Tibial artery (tissue), 4 donors: Measurements from ENCODE around the gene FARP1.

Source experiments
- DNase-seq, 2 donors: peaks; one replicate each; pipeline ENCODE4 v3.0.0-alpha.2; 2019
- H3K27ac ChIP-seq, 2 donors: fragments of 200-600 bp; sonication (generic) in 1 of 2; 1 replicate in 1 of 2; 2 replicates in 1 of 2; pipeline ENCODE4 v1.5.1; 2018 to 2019; ENCODE audit warnings: mild to moderate bottlenecking in 1 of 2
- H3K27me3 ChIP-seq, 2 donors: fragments of 200-600 bp; sonication (generic) in 1 of 2; one replicate each; pipeline versions ENCODE4 v1.5.1 to v1.6.0; 2016 to 2019
- H3K36me3 ChIP-seq, 3 donors: fragments of 200-600 bp; sonication (generic) in 2 of 3; one replicate each; pipeline ENCODE4 v1.5.1; 2016 to 2019; ENCODE audit warnings: mild to moderate bottlenecking in 2 of 3
- H3K4me1 ChIP-seq, 4 donors: fragments of 200-600 bp; sonication (generic) in 2 of 4; 1 replicate in 3 of 4; 2 replicates in 1 of 4; pipeline ENCODE4 v1.5.1; 2016 to 2019
- H3K4me3 ChIP-seq, 2 donors: fragments of 200-600 bp; sonication (generic) in 1 of 2; 1 replicate in 1 of 2; 2 replicates in 1 of 2; pipeline ENCODE4 v1.5.1; 2018 to 2019; ENCODE audit warnings: mild to moderate bottlenecking in 2 of 2
- H3K9me3 ChIP-seq, 3 donors: fragments of 200-600 bp; sonication (generic) in 1 of 3; one replicate each; pipeline ENCODE4 v1.5.1; 2016 to 2019
- intact Hi-C: fragments of 100-400 bp; cut with DNase I; formaldehyde crosslinking; loops from one replicate; pipeline ENCODE4 v1.15.0; 2023; ENCODE audit warnings: low total_unique reads
- TF ChIP-seq, protein P1 (sequence below), 2 experiments: fragments of 200-600 bp in 1 of 2; fragments of 450-650 bp in 1 of 2; IDR thresholded peaks; one replicate each; pipeline ENCODE4 v1.5.1; 2017 to 2019; ENCODE audit warnings: antibody characterized with exemption in 2 of 2, mild to moderate bottlenecking in 1 of 2, moderate library complexity in 1 of 2

Gene FARP1

DNA sequence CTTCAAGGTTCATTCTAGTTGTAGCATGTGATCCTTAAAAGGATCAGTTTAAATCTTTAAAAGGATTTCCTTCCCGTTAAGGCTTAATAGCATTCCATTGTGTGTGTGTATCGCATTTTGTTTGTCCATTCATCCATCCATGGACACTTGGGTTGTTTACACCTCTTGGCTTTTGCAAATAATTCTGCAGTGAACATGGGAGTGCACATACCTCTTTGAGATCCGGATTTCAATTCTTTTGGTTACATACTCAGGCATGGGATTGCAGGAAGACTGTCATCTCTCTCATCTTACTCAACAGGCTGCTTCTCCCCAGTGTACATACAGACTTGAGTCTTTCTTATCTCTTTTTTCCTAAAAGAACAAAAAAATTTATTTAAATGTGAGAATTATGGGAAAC is 32.9 kb downstream of the FARP1 start:
- Histone ChIP-seq H3K27me3 (no peaks in the 10 kb centered on the region), H3K4me1 (peaks cover 0 to 47% (median 40%) of the 10 kb centered on the region in 4 donors), H3K27ac (peak overlapping the region in 1 of 2 donors; percentile 70), H3K4me3 (no peak overlapping the region), H3K9me3 (no peaks in the 10 kb centered on the region), H3K36me3 (peaks cover 0 to 12% (median 6%) of the 10 kb centered on the region in 3 donors)
- TF ChIP-seq, protein P1, sequence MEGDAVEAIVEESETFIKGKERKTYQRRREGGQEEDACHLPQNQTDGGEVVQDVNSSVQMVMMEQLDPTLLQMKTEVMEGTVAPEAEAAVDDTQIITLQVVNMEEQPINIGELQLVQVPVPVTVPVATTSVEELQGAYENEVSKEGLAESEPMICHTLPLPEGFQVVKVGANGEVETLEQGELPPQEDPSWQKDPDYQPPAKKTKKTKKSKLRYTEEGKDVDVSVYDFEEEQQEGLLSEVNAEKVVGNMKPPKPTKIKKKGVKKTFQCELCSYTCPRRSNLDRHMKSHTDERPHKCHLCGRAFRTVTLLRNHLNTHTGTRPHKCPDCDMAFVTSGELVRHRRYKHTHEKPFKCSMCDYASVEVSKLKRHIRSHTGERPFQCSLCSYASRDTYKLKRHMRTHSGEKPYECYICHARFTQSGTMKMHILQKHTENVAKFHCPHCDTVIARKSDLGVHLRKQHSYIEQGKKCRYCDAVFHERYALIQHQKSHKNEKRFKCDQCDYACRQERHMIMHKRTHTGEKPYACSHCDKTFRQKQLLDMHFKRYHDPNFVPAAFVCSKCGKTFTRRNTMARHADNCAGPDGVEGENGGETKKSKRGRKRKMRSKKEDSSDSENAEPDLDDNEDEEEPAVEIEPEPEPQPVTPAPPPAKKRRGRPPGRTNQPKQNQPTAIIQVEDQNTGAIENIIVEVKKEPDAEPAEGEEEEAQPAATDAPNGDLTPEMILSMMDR (IDR thresholded peaks at IDR 0.05) = no peak
- DNase-seq = no peak
- intact Hi-C loops = no loop called here

DNA sequence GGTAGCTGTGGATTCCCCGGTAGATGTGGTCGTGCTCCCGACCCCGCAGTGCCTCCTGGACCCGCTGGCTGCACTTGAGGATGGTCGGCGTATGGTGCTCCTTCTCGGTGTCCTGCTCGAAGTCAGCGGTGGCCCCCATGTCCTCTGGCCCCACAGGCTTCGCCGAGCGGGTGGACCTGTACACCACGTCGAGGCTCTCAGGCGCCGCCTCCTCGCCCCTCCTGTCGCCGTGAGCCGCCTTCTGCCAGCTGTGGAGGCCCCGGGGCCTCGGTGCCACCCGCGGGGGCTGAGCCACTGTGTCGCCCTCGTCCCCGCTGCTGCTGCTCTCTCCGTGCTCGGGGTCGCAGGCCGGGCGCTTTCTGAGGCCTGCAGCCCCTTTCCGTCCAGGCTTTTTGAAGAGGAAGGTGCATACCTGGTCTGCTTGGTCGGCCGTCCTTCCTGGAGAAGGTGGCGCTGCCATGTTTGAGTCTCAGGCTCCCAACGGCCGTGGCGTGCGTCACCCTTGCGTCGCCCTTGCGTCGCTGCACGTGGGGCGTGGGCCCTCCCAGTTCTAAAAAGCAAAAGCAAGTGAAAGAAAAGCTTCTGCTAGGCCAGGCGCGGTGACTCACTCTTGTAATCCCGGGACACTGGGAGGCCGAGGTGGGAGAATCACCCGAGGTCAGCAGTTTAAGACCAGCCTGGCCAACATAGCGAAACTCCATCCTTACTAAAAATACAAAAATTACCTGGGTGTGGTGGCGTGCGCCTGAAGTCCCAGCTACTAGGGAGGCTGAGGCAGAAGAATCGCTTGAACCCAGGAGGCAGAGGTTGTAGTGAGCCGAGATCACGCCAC is 34.1 kb downstream of the FARP1 start, which contains the start of gene RNF113B:
Gene RNF113B, minus strand, starts transcription at position 493 of the 832 bp plus-strand sequence. Its CDS starts 33 bp downstream, at position 460.
- H3K4me3 ChIP-seq = no peak within 1 kb of the TSS
- H3K27ac ChIP-seq = no peak within 1 kb of the TSS
- TF ChIP-seq, protein P1 (IDR thresholded peaks at IDR 0.05) = no peak
- peaks cover 4 to 38% (median 33%) of the 10 kb centered on the region in 4 donors for H3K4me1 ChIP-seq
- H3K36me3 ChIP-seq = peaks cover 0 to 12% (median 6%) of the 10 kb centered on the region in 3 donors
- H3K27me3 ChIP-seq = no peaks in the 10 kb centered on the region
- no peak for DNase-seq
- intact Hi-C loops = no loop called here
- H3K9me3 ChIP-seq = no peaks in the 10 kb centered on the region

DNA sequence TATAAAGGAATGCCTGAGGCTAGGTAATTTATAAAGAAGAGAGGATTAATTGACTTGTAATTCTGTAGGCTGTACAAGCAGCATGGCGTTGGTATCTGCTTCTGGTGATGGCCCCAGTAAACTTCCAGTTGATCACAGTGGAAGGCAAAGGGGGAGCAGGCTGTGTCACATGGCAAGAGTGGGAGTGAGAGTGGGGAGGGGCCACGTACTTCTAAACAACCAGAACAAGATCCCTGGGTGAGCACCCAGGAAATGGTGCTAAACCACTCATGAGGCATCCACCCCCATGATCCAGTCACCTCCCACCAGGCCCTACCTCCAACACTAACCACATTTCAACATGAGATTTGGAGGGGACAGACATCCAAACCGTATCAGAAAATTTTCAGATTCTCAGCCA is 37.2 kb downstream of the FARP1 start:
- DNase-seq = no peak

DNA sequence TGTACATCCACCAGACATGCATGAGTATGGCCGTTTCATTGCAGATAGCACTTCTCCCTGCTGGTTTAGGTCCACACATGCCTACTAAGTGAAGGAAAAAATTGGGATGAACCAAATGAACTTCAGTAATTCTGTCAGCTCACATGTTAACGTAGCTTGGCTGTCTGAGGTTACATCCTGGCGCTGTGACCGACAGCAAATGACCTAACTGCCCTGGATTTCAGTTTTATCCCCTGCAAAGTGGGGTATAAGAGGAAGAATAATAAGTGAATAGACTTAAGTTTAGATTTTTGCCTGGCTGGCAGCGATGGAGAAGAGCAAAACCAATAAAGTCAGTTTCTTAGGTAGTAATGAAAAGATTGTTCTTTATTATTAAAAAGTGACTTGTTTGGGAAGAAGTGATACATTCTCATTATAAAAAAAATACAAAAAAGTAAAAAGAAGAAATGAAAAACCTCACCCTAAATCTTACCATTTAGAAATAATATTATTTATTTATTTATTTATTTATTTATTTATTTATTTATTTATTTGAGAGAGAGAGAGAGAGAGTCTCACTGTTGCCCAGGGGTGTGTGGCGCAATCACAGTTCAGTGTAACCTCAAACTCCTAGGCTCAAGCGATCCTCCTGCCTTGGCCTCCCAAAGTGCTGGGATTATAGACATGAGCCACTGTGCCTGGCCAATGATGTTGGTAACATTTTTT is 38.4 kb downstream of the FARP1 start:
- peak overlapping the region in 1 of 2 donors; percentile 61 for H3K27ac ChIP-seq
- no peaks in the 10 kb centered on the region for H3K9me3 ChIP-seq
- no peak overlapping the region for H3K4me3 ChIP-seq
- peaks cover 0 to 12% (median 4%) of the 10 kb centered on the region in 3 donors for H3K36me3 ChIP-seq
- no peak for DNase-seq
- TF ChIP-seq, protein P1 (IDR thresholded peaks at IDR 0.05) = no peak
- H3K27me3 ChIP-seq = no peaks in the 10 kb centered on the region
- peaks cover 5 to 37% (median 15%) of the 10 kb centered on the region in 4 donors for H3K4me1 ChIP-seq
- intact Hi-C loops = no loop called here

More for the DNA sequence above, 37.2 kb downstream of the FARP1 start:
- no peak overlapping the region for H3K4me3 ChIP-seq
- H3K9me3 ChIP-seq = no peaks in the 10 kb centered on the region
- H3K36me3 ChIP-seq = peaks cover 0 to 12% (median 6%) of the 10 kb centered on the region in 3 donors
- H3K27me3 ChIP-seq = no peaks in the 10 kb centered on the region
- no peak overlapping the region for H3K27ac ChIP-seq
- TF ChIP-seq, protein P1 (IDR thresholded peaks at IDR 0.05) = no peak
- intact Hi-C loops = no loop called here
- H3K4me1 ChIP-seq = peaks cover 5 to 38% (median 16%) of the 10 kb centered on the region in 4 donors

DNA sequence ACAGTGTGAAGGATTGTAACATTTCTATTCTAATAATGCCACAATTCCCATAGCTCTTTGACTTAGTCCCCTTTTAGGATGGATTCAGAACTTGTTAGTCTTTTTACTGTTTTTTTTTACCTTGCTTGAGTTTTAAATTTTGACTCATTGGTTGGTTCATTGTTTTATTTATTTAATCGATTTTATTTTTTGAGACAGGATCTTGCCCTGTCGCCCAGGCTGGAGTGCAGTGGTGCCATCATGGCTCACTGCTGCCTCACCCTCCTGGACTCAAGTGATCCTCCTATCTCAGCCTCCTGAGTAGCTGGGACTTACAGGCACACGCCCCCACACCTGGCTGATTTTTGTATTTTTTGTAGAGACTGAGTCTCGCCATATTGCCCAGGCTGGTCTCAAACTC is 39.3 kb downstream of the FARP1 start:
- TF ChIP-seq, protein P1 (IDR thresholded peaks at IDR 0.05) = no peak
- Histone ChIP-seq H3K27ac (peak overlapping the region; percentile 51 to 61), H3K4me3 (no peak overlapping the region), H3K9me3 (no peaks in the 10 kb centered on the region), H3K36me3 (peaks cover 0 to 3% (median 0%) of the 10 kb centered on the region in 3 donors), H3K27me3 (no peaks in the 10 kb centered on the region), H3K4me1 (peaks cover 5 to 40% (median 15%) of the 10 kb centered on the region in 4 donors)
- no peak for DNase-seq
- intact Hi-C loops = no loop called here
